HL-60 (cell line): ENCODE data around the gene PIK3R2.
A peak's percentile ranks its signal among the peaks of the same experiment; 100 is the strongest.

Experiments
- DNase-seq, 2 experiments: peaks; one replicate each; pipeline ENCODE4 v3.0.0-alpha.2; 2010 to 2020; ENCODE audit warnings: low read depth in 1 of 2, low spot score in 1 of 2
- H3K27ac ChIP-seq: fragments of 250-450 bp; sonication (Bioruptor Pico); replicated peaks from 2 replicates; pipeline ENCODE4 v1.5.1; 2020; ENCODE audit warnings: mild to moderate bottlenecking, moderate library complexity
- H3K27me3 ChIP-seq: fragments of 250-450 bp; sonication (Bioruptor Pico); 2 replicates; pipeline ENCODE4 v1.5.1; 2021; ENCODE audit warnings: mild to moderate bottlenecking, moderate library complexity; ENCODE audit not compliant: insufficient read depth, poor library complexity, severe bottlenecking
- H3K4me3 ChIP-seq: replicated peaks from 2 replicates; pipeline ENCODE4 v1.5.1; 2011; ENCODE audit warnings: mild to moderate bottlenecking, control low read depth, low read length; ENCODE audit not compliant: insufficient read depth
- GABPA ChIP-seq: IDR thresholded peaks from 2 replicates; pipeline ENCODE4 v1.6.1; 2012; ENCODE audit warnings: low read depth
- POLR2AphosphoS5 ChIP-seq: IDR thresholded peaks from 2 replicates; pipeline ENCODE4 v1.6.1; 2012; ENCODE audit warnings: low read depth
- SPI1 ChIP-seq: IDR thresholded peaks from 2 replicates; pipeline ENCODE4 v1.6.1; 2012; ENCODE audit warnings: low read depth, mild to moderate bottlenecking, borderline replicate concordance
- TF ChIP-seq, protein P1 (sequence below): IDR thresholded peaks from one replicate; pipeline ENCODE4 v1.5.1; 2011; ENCODE audit warnings: low read length, control low read depth, inconsistent platforms; ENCODE audit not compliant: insufficient read depth
- TF ChIP-seq, protein P2 (sequence below): IDR thresholded peaks from 2 replicates; pipeline ENCODE4 v1.6.1; 2012; ENCODE audit warnings: low read depth; ENCODE audit not compliant: insufficient replicate concordance

PIK3R2 gene

GRCh38 chr19:18160493-18160970, 7.6 kb downstream of the PIK3R2 start:
- no peak overlapping the region for H3K27ac ChIP-seq

GRCh38 chr19:18160971-18161635, 8.1 kb downstream of the PIK3R2 start:
- Histone ChIP-seq H3K27ac (no peak overlapping the region), H3K27me3 (no peaks in the 10 kb centered on the region), H3K4me3 (peak overlapping the region; percentile 17)

More at GRCh38 chr19:18160493-18160970, 7.6 kb downstream of the PIK3R2 start:
- Histone ChIP-seq H3K4me3 (peak overlapping the region; percentile 17; the same call in 1 of the 2 replicates), H3K27me3 (no peaks in the 10 kb centered on the region)
- no peak for DNase-seq
- TF ChIP-seq GABPA = no peak
- TF ChIP-seq POLR2AphosphoS5 = no peak
- TF ChIP-seq, protein P1, sequence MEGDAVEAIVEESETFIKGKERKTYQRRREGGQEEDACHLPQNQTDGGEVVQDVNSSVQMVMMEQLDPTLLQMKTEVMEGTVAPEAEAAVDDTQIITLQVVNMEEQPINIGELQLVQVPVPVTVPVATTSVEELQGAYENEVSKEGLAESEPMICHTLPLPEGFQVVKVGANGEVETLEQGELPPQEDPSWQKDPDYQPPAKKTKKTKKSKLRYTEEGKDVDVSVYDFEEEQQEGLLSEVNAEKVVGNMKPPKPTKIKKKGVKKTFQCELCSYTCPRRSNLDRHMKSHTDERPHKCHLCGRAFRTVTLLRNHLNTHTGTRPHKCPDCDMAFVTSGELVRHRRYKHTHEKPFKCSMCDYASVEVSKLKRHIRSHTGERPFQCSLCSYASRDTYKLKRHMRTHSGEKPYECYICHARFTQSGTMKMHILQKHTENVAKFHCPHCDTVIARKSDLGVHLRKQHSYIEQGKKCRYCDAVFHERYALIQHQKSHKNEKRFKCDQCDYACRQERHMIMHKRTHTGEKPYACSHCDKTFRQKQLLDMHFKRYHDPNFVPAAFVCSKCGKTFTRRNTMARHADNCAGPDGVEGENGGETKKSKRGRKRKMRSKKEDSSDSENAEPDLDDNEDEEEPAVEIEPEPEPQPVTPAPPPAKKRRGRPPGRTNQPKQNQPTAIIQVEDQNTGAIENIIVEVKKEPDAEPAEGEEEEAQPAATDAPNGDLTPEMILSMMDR = no peak
- TF ChIP-seq, protein P2, sequence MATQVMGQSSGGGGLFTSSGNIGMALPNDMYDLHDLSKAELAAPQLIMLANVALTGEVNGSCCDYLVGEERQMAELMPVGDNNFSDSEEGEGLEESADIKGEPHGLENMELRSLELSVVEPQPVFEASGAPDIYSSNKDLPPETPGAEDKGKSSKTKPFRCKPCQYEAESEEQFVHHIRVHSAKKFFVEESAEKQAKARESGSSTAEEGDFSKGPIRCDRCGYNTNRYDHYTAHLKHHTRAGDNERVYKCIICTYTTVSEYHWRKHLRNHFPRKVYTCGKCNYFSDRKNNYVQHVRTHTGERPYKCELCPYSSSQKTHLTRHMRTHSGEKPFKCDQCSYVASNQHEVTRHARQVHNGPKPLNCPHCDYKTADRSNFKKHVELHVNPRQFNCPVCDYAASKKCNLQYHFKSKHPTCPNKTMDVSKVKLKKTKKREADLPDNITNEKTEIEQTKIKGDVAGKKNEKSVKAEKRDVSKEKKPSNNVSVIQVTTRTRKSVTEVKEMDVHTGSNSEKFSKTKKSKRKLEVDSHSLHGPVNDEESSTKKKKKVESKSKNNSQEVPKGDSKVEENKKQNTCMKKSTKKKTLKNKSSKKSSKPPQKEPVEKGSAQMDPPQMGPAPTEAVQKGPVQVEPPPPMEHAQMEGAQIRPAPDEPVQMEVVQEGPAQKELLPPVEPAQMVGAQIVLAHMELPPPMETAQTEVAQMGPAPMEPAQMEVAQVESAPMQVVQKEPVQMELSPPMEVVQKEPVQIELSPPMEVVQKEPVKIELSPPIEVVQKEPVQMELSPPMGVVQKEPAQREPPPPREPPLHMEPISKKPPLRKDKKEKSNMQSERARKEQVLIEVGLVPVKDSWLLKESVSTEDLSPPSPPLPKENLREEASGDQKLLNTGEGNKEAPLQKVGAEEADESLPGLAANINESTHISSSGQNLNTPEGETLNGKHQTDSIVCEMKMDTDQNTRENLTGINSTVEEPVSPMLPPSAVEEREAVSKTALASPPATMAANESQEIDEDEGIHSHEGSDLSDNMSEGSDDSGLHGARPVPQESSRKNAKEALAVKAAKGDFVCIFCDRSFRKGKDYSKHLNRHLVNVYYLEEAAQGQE = no peak
- no peak for TF ChIP-seq SPI1

DNA sequence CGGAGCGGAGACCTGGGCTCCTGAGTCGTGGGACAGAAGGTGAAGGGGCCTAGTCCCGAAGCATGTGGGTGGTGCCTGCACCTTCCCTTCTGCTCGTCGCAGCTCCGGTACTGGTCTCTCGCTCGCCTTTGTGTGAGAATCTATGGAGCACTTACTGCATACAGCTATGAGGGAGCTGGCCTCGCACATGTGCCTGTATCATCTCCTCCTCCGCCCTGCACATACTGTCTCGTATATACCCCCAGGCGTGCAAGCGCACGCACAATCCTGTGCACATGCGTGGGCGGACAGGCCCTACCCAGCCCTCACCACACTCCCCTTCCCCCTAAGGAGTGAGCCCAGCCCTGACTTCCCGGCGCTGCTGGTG, 8.7 kb downstream of the PIK3R2 start:
- TF ChIP-seq SPI1 = no peak
- TF ChIP-seq, protein P2 = no peak
- no peak for TF ChIP-seq POLR2AphosphoS5
- TF ChIP-seq GABPA = no peak
- TF ChIP-seq, protein P1 = no peak
- DNase-seq = no peak
- no peak overlapping the region for H3K27ac ChIP-seq
- H3K27me3 ChIP-seq = no peaks in the 10 kb centered on the region
- no peak overlapping the region for H3K4me3 ChIP-seq

More at GRCh38 chr19:18160971-18161635, 8.1 kb downstream of the PIK3R2 start:
- DNase-seq = peak; percentile 49 to 60
- TF ChIP-seq POLR2AphosphoS5 = no peak
- TF ChIP-seq, protein P2 = no peak
- TF ChIP-seq, protein P1 = no peak
- no peak for TF ChIP-seq SPI1
- no peak for TF ChIP-seq GABPA
